OCI-LY1 (cell line): Measurements from ENCODE around the gene CAMP.

Source experiments
- H2AFZ ChIP-seq: fragments of 200-600 bp; sonication (generic), shearing (Covaris generic); 2 replicates; pipeline ENCODE4 v1.6.0; 2014; ENCODE audit warnings: antibody characterized with exemption, mild to moderate bottlenecking, low read length
- H3F3A ChIP-seq: fragments of 200-600 bp; sonication (generic), shearing (Covaris generic); 2 replicates; pipeline ENCODE4 v1.6.0; 2014; ENCODE audit warnings: mild to moderate bottlenecking, antibody characterized with exemption, low read length, moderate library complexity; ENCODE audit not compliant: insufficient read depth
- H3K27ac ChIP-seq: fragments of 200-600 bp; sonication (generic); 2 replicates; pipeline ENCODE4 v1.5.1; 2014; ENCODE audit warnings: low read length, mixed run types, mild to moderate bottlenecking, low read depth; ENCODE audit not compliant: poor library complexity, severe bottlenecking
- H3K27me3 ChIP-seq: fragments of 200-600 bp; sonication (generic); 2 replicates; pipeline ENCODE4 v1.6.0; 2014; ENCODE audit warnings: antibody characterized with exemption, mild to moderate bottlenecking, low read length, moderate library complexity; ENCODE audit not compliant: insufficient read depth
- H3K36me3 ChIP-seq: fragments of 200-600 bp; sonication (generic); 2 replicates; pipeline ENCODE4 v1.6.1; 2014; ENCODE audit warnings: mild to moderate bottlenecking, antibody characterized with exemption, low read length, moderate library complexity, mixed read lengths; ENCODE audit not compliant: insufficient read depth
- H3K4me1 ChIP-seq: fragments of 200-600 bp; sonication (generic); 2 replicates; pipeline ENCODE4 v1.5.1; 2014; ENCODE audit warnings: mild to moderate bottlenecking, low read length, moderate library complexity; ENCODE audit not compliant: insufficient read depth, severe bottlenecking
- H3K4me2 ChIP-seq: fragments of 200-600 bp; sonication (generic), shearing (Covaris generic); 2 replicates; pipeline ENCODE4 v1.6.1; 2014; ENCODE audit warnings: low read length
- H3K4me3 ChIP-seq: fragments of 200-600 bp; sonication (generic); 2 replicates; pipeline ENCODE4 v1.5.1; 2014; ENCODE audit warnings: low read length, low read depth, mild to moderate bottlenecking, mixed read lengths; ENCODE audit not compliant: poor library complexity, severe bottlenecking
- H3K79me2 ChIP-seq: fragments of 200-600 bp; shearing (Covaris generic); 2 replicates; pipeline ENCODE4 v1.6.1; 2016; ENCODE audit warnings: mixed run types, low read length, mixed read lengths; ENCODE audit not compliant: insufficient read depth
- H3K9ac ChIP-seq: fragments of 200-600 bp; sonication (generic), shearing (Covaris generic); 2 replicates; pipeline ENCODE4 v1.6.1; 2014; ENCODE audit warnings: mild to moderate bottlenecking, low read length, mixed read lengths
- H3K9me2 ChIP-seq: fragments of 200-600 bp; sonication (generic), shearing (Covaris generic); 2 replicates; pipeline ENCODE4 v1.6.1; 2014; ENCODE audit warnings: low read depth, mild to moderate bottlenecking, low read length, mixed read lengths
- H3K9me3 ChIP-seq: fragments of 200-600 bp; shearing (Covaris generic); 2 replicates; pipeline ENCODE4 v1.6.1; 2014; ENCODE audit warnings: low read length, mixed read lengths
- H4K20me1 ChIP-seq: fragments of 200-600 bp; sonication (generic), shearing (Covaris generic); 2 replicates; pipeline ENCODE4 v1.6.0; 2016; ENCODE audit warnings: mild to moderate bottlenecking, low read length; ENCODE audit not compliant: insufficient read depth
- EZH2 ChIP-seq: fragments of 200-600 bp; sonication (generic), shearing (Covaris generic); IDR thresholded peaks from 2 replicates; pipeline ENCODE4 v1.8.0; 2017; ENCODE audit warnings: borderline replicate concordance, mixed run types, mild to moderate bottlenecking, antibody characterized with exemption, low read length, moderate library complexity, mixed read lengths
- TF ChIP-seq, protein P1 (sequence below): fragments of 200-600 bp; sonication (generic), shearing (Covaris generic); IDR thresholded peaks from 2 replicates; pipeline ENCODE4 v1.5.1; 2017; ENCODE audit warnings: mild to moderate bottlenecking, antibody characterized with exemption, low read length, moderate library complexity, mixed read lengths

CAMP gene

DNA sequence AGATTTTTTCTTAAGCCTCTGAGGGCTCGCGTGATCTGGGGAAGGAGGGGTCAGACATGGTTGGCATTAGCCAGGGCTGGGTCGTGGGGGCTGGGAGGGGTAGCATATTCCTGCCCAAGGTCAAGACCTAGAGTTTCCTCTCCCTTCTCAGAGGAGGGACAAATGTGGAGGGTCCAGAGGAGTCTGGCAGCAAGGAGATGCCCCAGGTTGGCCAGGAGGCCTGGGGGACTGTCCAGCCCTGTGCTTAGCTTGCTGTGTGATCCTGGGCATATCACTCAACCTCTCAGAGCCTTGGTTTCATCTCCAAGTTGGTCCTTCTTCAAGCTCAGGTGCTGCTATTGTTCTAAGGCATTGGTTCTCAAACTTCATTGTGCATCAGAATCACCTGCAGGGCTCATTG lies 9.1 kb upstream of the CAMP start:
- H3K27me3 ChIP-seq, result no peaks in the 10 kb centered on the region
- H3K36me3 ChIP-seq, result no peaks in the 10 kb centered on the region
- no peak overlapping the region for H3K9ac ChIP-seq
- no peaks in the 10 kb centered on the region for H4K20me1 ChIP-seq
- TF ChIP-seq, protein P1, sequence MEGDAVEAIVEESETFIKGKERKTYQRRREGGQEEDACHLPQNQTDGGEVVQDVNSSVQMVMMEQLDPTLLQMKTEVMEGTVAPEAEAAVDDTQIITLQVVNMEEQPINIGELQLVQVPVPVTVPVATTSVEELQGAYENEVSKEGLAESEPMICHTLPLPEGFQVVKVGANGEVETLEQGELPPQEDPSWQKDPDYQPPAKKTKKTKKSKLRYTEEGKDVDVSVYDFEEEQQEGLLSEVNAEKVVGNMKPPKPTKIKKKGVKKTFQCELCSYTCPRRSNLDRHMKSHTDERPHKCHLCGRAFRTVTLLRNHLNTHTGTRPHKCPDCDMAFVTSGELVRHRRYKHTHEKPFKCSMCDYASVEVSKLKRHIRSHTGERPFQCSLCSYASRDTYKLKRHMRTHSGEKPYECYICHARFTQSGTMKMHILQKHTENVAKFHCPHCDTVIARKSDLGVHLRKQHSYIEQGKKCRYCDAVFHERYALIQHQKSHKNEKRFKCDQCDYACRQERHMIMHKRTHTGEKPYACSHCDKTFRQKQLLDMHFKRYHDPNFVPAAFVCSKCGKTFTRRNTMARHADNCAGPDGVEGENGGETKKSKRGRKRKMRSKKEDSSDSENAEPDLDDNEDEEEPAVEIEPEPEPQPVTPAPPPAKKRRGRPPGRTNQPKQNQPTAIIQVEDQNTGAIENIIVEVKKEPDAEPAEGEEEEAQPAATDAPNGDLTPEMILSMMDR, result no peak
- TF ChIP-seq EZH2, result no peak
- H3K9me3 ChIP-seq, result no peaks in the 10 kb centered on the region
- H3K4me3 ChIP-seq, result no peak overlapping the region
- no peak overlapping the region for H2AFZ ChIP-seq
- no peak overlapping the region for H3K27ac ChIP-seq
- no peaks in the 10 kb centered on the region for H3K4me1 ChIP-seq
- no peaks in the 10 kb centered on the region for H3K9me2 ChIP-seq
- H3K79me2 ChIP-seq, result no peaks in the 10 kb centered on the region
- H3F3A ChIP-seq, result no peaks in the 10 kb centered on the region
- H3K4me2 ChIP-seq, result no peak overlapping the region

GRCh38 chr3:48215019-48215418 lies 8.3 kb upstream of the CAMP start:
- H2AFZ ChIP-seq, result no peak overlapping the region
- no peaks in the 10 kb centered on the region for H4K20me1 ChIP-seq
- no peaks in the 10 kb centered on the region for H3K9me2 ChIP-seq
- H3K36me3 ChIP-seq, result no peaks in the 10 kb centered on the region
- no peak overlapping the region for H3K9ac ChIP-seq
- no peak overlapping the region for H3K27ac ChIP-seq
- no peak overlapping the region for H3K4me2 ChIP-seq
- no peaks in the 10 kb centered on the region for H3K4me1 ChIP-seq
- H3K4me3 ChIP-seq, result no peak overlapping the region
- H3F3A ChIP-seq, result no peaks in the 10 kb centered on the region
- TF ChIP-seq EZH2, result no peak
- TF ChIP-seq, protein P1, result no peak
- no peaks in the 10 kb centered on the region for H3K9me3 ChIP-seq
- H3K79me2 ChIP-seq, result no peaks in the 10 kb centered on the region
- H3K27me3 ChIP-seq, result no peaks in the 10 kb centered on the region

- Histone ChIP-seq H3K9me2 (no peaks in the 10 kb centered on the region), H3K27ac (no peak overlapping the region), H3F3A (no peaks in the 10 kb centered on the region), H3K79me2 (no peaks in the 10 kb centered on the region), H2AFZ (no peak overlapping the region), H4K20me1 (no peaks in the 10 kb centered on the region), H3K4me2 (no peak overlapping the region), H3K27me3 (no peaks in the 10 kb centered on the region), H3K4me1 (no peaks in the 10 kb centered on the region), H3K36me3 (no peaks in the 10 kb centered on the region), H3K9ac (no peak overlapping the region), H3K9me3 (no peaks in the 10 kb centered on the region), H3K4me3 (no peak overlapping the region)
- TF ChIP-seq EZH2, result no peak
- TF ChIP-seq, protein P1, result no peak
Measured at GRCh38 chr3:48215466-48215865, 7.8 kb upstream of the CAMP start.
